Measurements from ENCODE around the gene GGACT.

GGACT gene

DNA sequence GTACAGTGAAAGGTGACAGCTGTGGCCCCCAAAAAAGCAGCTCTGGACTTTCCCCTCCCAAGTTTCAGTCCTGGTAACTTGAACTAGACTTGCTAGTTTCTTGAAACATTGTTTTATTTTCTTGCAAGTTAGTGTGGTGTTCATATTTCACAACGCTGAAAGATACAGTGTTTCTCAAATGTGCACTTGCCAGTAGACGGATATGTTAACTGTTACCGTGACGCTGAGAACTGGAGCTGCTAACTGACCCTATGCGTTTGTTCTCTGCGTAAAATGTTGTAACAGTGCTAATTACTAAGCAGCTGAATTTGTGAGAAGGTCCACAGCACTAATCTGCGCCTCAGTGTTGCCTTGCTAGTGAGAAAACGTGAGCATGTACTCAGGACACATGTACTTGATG is 79.6 kb downstream of the GGACT start:
- Histone ChIP-seq H3K9ac (ENCODE audit: low read depth, low read length) (no peak overlapping the region), H3K4me3 (ENCODE audit: low read depth in 1 of 2, low read length in 2 of 2) (no peak overlapping the region), H3K4me1 (ENCODE audit: insufficient read depth, low read length) (no peaks in the 10 kb centered on the region), H3K27me3 (ENCODE audit: insufficient read depth, low read length, poor library complexity) (no peaks in the 10 kb centered on the region), H3K9me3 (ENCODE audit: insufficient read depth, low read length, severe bottlenecking) (no peaks in the 10 kb centered on the region), H4K20me1 (ENCODE audit: insufficient read depth, low read length) (no peaks in the 10 kb centered on the region; the same call in 1 of the 2 replicates), H3K79me2 (ENCODE audit: insufficient read depth, low read length) (no peaks in the 10 kb centered on the region), H3K27ac (ENCODE audit: low read length) (no peak overlapping the region), H2AFZ (ENCODE audit: low read depth, low read length) (no peak overlapping the region), H3K36me3 (ENCODE audit: insufficient read depth, low read length) (no peaks in the 10 kb centered on the region), H3K4me2 (ENCODE audit: insufficient read depth, low read length) (no peak overlapping the region)
- DNase-seq (no peak), ATAC-seq (ENCODE audit: insufficient read depth, low read depth) (no peak)
- TF ChIP-seq EZH2 (IDR thresholded peaks at IDR 0.05; ENCODE audit: borderline replicate concordance, low read depth, low read length, severe bottlenecking) = no peak
- TF ChIP-seq, protein P1, sequence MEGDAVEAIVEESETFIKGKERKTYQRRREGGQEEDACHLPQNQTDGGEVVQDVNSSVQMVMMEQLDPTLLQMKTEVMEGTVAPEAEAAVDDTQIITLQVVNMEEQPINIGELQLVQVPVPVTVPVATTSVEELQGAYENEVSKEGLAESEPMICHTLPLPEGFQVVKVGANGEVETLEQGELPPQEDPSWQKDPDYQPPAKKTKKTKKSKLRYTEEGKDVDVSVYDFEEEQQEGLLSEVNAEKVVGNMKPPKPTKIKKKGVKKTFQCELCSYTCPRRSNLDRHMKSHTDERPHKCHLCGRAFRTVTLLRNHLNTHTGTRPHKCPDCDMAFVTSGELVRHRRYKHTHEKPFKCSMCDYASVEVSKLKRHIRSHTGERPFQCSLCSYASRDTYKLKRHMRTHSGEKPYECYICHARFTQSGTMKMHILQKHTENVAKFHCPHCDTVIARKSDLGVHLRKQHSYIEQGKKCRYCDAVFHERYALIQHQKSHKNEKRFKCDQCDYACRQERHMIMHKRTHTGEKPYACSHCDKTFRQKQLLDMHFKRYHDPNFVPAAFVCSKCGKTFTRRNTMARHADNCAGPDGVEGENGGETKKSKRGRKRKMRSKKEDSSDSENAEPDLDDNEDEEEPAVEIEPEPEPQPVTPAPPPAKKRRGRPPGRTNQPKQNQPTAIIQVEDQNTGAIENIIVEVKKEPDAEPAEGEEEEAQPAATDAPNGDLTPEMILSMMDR (IDR thresholded peaks at IDR 0.05; ENCODE audit: borderline replicate concordance, extremely low read depth, low read length, poor library complexity, severe bottlenecking) = no peak

DNA sequence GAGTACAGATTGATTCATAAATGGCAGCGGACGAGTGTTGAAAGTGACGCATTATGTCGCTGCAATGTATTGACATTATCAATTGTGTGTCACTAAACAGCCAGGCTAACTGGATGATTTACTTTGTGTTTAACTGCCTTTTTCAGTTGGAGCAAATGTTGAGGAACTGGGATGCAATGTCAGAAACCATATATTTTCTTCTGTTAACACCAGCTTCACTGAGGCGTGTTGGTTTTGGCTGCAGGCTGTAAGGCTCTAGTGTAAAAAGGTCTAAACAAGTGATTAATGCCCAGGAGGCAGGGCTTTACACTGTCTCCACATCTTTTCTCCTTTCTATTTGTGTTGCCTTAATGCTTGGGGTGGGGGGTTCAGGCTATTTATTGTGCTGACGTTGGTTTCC is 80.1 kb downstream of the GGACT start:
- H3K9ac ChIP-seq (ENCODE audit: low read depth, low read length) = no peak overlapping the region
- no peaks in the 10 kb centered on the region for H3K4me1 ChIP-seq (ENCODE audit: insufficient read depth, low read length)
- H3K79me2 ChIP-seq (ENCODE audit: insufficient read depth, low read length) = no peaks in the 10 kb centered on the region

DNA sequence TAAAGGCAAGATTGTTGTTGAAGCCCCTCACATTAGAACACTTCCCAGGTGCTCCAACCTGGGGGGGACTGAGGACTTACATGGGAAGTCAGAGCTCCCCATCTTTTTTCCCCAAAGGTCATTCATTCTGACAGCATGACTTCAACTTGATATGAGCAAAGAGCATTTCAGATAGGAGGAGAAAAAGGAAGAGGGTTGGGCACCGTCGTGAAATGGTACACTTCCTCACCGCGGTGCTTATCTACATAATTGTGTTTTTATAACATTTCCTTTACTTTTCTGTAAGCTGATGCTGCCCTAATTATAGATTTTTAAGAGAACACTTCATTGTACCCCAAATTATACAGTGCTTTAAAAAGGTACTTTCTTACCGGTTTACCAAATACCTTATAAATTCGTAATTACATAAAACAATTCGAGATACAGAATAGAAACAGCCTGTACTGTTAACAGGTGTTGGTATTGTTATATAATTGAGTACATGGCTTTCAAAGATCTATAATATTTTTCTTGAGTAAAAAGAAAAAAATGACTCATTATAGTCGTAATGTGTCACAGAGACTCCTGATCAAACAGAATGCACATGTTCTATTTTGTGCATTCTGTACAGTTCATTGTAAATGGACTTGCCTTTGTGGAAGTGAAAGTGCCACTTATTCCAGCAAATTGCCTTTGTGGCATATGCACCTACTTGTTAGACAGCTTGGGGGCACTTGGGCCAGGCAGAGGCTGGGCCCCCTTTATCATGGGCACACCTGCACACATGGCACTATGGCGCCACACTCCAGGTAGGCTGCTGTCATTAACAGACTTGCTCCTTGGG is 81.8 kb downstream of the GGACT start:
- H3K79me2 ChIP-seq (ENCODE audit: insufficient read depth, low read length) = no peaks in the 10 kb centered on the region
- no peak overlapping the region for H3K27ac ChIP-seq (ENCODE audit: low read length)
- no peaks in the 10 kb centered on the region; the same call in 1 of the 2 replicates for H4K20me1 ChIP-seq (ENCODE audit: insufficient read depth, low read length)
- H3K9ac ChIP-seq (ENCODE audit: low read depth, low read length) = no peak overlapping the region
- ATAC-seq (ENCODE audit: insufficient read depth, low read depth) (no peak), DNase-seq (no peak)
- H3K36me3 ChIP-seq (ENCODE audit: insufficient read depth, low read length) = no peaks in the 10 kb centered on the region
- no peak overlapping the region for H2AFZ ChIP-seq (ENCODE audit: low read depth, low read length)
- no peaks in the 10 kb centered on the region for H3K4me1 ChIP-seq (ENCODE audit: insufficient read depth, low read length)
- no peak overlapping the region for H3K4me2 ChIP-seq (ENCODE audit: insufficient read depth, low read length)
- H3K9me3 ChIP-seq (ENCODE audit: insufficient read depth, low read length, severe bottlenecking) = no peaks in the 10 kb centered on the region
- H3K27me3 ChIP-seq (ENCODE audit: insufficient read depth, low read length, poor library complexity) = no peaks in the 10 kb centered on the region
- no peak overlapping the region for H3K4me3 ChIP-seq (ENCODE audit: low read depth in 1 of 2, low read length in 2 of 2)
- TF ChIP-seq, protein P1 (IDR thresholded peaks at IDR 0.05; ENCODE audit: borderline replicate concordance, extremely low read depth, low read length, poor library complexity, severe bottlenecking) = no peak
- no peak for TF ChIP-seq EZH2 (IDR thresholded peaks at IDR 0.05; ENCODE audit: borderline replicate concordance, low read depth, low read length, severe bottlenecking)

More for the DNA sequence above, 80.1 kb downstream of the GGACT start:
- Histone ChIP-seq H3K9me3 (ENCODE audit: insufficient read depth, low read length, severe bottlenecking) (no peaks in the 10 kb centered on the region), H3K27ac (ENCODE audit: low read length) (no peak overlapping the region), H3K4me2 (ENCODE audit: insufficient read depth, low read length) (no peak overlapping the region), H3K4me3 (ENCODE audit: low read depth in 1 of 2, low read length in 2 of 2) (no peak overlapping the region), H3K27me3 (ENCODE audit: insufficient read depth, low read length, poor library complexity) (no peaks in the 10 kb centered on the region), H3K36me3 (ENCODE audit: insufficient read depth, low read length) (no peaks in the 10 kb centered on the region), H4K20me1 (ENCODE audit: insufficient read depth, low read length) (no peaks in the 10 kb centered on the region; the same call in 1 of the 2 replicates), H2AFZ (ENCODE audit: low read depth, low read length) (no peak overlapping the region)
- DNase-seq (no peak), ATAC-seq (ENCODE audit: insufficient read depth, low read depth) (no peak)
- TF ChIP-seq, protein P1 (IDR thresholded peaks at IDR 0.05; ENCODE audit: borderline replicate concordance, extremely low read depth, low read length, poor library complexity, severe bottlenecking) = no peak
- no peak for TF ChIP-seq EZH2 (IDR thresholded peaks at IDR 0.05; ENCODE audit: borderline replicate concordance, low read depth, low read length, severe bottlenecking)
